Stimulated activated CD8-positive, alpha-beta memory T cell treated with anti-CD3 and anti-CD28 coated beads, Interleukin-15, amount 100 ng/mL, for 48 hours (primary cell): Measurements from ENCODE around the gene ZBTB46.

Experiments
- DNase-seq, 2 donors: peaks; one replicate each; pipeline ENCODE4 v3.0.0-alpha.2; 2020; ENCODE audit warnings: low read depth in 2 of 2

ZBTB46 gene

GRCh38 chr20:63745961-63746731, 84.9 kb downstream of the ZBTB46 start:
- no peak for DNase-seq

GRCh38 chr20:63745424-63745805, 85.6 kb downstream of the ZBTB46 start:
- no peak for DNase-seq

GRCh38 chr20:63744574-63745423, 86.3 kb downstream of the ZBTB46 start:
- no peak for DNase-seq

DNA sequence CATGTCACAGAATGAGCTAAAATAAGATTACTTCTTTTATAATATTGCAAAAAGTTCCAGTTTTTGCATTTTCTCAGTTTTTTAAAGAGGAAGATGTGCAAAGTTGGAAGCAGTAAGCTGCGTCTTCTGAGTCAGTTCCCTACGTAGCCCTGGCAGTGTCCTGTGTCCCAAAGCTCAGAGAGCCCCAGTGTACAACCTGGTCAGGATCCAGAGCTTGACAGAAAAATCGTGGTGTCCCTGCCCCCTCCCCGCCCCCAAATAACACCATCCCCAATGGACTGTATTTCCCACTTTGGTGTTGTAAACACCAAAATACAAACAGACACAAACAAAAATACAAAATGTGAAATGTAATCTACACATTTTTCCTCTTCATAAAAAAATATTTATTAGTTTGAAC, 86.9 kb downstream of the ZBTB46 start:
- DNase-seq = no peak

GRCh38 chr20:63743210-63743970, 87.7 kb downstream of the ZBTB46 start:
- no peak for DNase-seq

DNA sequence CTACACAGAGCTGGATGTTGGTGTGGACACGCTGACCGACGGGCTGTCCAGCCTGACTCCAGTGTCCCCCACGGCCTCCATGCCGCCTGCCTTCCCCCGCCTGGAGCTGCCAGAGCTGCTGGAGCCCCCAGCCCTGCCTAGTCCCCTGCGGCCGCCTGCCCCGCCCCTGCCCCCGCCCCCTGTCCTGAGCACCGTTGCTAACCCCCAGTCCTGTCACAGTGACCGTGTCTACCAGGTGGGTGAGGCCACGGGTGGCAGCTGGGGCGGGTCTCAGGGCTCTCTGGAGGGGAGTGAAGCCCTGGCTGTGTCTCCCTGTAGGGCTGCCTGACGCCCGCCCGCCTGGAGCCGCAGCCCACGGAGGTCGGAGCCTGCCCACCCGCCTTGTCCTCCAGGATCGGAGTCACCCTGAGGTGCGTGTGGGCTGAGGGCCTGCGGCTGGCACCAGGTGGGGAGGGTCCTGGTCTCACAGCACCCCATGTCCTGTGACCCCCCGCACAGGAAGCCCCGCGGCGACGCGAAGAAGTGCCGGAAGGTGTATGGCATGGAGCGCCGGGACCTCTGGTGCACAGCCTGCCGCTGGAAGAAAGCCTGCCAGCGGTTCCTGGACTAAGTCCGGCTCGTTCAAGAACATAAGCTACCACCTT, 88.6 kb downstream of the ZBTB46 start:
- no peak for DNase-seq

DNA sequence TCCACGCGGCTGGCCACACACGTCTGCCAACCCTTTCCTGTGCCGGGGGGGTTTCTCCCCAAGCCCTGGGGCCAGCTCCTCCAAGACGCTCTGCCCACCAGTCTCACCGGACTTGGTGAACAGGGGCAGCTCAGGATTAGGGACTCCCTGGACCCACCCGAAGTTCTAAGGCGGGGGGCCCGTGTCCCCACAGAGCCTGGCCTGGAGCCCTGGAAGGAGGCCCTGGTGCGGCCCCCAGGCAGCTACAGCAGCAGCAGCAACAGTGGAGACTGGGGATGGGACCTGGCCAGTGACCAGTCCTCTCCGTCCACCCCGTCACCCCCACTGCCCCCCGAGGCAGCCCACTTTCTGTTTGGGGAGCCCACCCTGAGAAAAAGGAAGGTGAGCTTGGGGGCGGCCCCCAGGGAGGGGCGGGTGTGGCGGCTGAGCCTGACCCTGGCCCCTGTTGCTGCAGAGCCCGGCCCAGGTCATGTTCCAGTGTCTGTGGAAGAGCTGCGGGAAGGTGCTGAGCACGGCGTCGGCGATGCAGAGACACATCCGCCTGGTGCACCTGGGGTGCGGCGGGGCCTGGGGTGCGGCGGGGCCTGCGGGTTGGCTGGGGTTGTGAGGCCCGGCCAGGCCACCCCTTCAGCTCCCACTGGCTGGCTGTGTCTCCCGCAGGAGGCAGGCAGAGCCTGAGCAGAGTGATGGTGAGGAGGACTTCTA, 89.2 kb downstream of the ZBTB46 start:
- no peak for DNase-seq

DNA sequence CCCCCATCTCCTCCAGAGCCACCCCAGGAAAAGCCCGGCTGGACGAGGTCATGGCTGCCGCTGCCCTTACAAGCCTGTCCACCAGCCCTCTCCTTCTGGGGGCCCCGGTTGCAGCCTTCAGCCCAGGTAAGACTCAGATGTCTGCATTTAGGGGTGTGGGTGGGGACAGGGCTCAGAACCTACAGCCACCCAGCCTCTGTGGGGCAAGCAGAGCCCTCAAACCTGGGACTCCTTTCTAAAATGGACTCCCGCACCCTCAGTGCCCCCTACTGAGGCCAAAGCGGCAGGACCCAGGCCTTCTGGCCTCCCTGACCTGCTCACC, 89.7 kb downstream of the ZBTB46 start:
- no peak for DNase-seq

GRCh38 chr20:63740627-63741353, 90.3 kb downstream of the ZBTB46 start:
- no peak for DNase-seq

DNA sequence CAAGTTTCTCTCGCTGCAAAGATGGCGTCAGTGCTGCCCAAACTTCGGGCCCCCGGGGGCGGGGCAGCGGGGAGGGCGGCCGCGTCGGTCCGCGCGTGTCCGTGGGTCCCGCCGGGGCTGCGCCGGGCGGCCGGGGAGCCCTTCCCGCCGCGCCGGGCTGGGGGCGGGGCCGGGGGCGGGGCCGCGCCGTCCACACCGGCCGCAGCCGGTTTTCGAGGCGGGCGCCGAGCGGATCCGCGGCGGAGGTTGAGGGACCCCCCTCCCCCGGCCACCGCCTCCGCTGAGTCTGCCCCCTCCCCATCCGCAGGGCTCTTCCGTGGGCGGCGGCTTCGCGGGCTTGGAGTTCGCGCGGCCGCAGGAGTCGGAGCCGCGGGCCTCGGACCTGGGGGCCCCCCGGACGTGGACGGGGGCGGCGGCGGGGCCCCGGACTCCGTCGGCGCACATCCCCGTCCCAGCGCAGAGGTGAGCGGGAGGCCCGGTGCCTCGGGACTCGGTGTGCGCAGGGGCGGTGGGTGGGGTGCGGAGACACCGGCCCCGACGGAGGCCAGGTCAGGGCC, 90.9 kb downstream of the ZBTB46 start:
- no peak for DNase-seq

DNA sequence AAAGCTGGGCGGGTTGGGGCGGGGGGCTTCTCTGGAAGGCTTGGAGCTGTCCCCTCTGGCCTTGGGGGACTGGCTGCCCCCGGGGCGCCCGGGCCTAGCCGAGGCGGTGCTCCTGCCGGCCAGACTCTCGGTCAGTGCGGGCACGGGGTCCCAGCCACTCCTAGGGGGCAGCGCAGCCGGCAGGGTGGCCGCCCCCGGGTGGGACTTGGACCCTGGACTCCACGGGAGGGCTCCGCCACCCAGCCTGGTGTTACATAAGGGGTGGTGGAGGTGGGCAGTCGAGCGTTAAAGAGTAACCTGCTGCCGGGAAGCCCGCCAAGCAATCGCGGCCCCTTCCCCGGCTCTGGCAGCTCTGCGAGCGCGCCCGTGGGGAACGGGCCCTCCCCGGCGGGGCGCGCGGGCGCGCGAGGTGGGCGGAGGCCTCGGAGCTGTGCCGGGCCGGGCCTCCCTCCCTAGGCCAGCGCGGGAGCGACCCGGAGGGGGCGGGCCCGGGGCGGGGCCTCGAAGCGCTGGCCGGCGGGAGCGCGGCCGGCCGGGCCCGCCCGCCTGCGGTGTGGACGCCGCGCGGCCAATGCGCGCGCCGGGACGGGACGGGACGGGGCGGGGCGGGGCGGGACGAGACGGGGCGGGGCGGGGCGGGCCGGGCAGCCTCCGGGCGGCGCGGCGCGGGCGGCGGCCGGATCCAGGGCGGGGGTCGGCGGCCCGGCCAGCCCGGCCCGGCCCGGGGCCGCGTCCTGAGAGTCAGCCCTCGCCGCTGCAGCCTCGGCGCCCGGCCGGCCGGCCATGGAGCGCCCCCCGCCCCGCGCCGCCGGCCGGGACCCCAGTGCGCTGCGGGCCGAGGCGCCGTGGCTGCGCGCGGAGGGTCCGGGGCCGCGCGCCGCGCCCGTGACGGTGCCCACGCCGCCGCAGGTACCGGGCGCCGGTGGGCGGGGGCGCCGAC, 91.7 kb downstream of the ZBTB46 start, which contains the start of gene SLC2A4RG:
SLC2A4RG (plus strand) TSS at position 647 of the 940 bp plus-strand sequence; CDS start at position 784, 137 bp downstream.
- peak in 1 of 2 donors; percentile 55 for DNase-seq

DNA sequence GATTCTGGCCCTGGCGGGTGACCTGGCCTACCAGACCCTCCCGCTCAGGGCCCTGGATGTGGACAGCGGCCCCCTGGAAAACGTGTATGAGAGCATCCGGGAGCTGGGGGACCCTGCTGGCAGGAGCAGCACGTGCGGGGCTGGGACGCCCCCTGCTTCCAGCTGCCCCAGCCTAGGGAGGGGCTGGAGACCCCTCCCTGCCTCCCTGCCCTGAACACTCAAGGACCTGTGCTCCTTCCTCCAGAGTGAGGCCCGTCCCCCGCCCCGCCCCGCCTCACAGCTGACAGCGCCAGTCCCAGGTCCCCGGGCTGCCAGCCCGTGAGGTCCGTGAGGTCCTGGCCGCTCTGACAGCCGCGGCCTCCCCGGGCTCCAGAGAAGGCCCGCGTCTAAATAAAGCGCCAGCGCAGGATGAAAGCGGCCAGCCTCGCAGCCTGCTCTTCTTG, 92.4 kb downstream of the ZBTB46 start:
- DNase-seq = no peak

- no peak for DNase-seq
Observed at GRCh38 chr20:63737945-63738686, 92.9 kb downstream of the ZBTB46 start.

- DNase-seq = no peak
Observed at GRCh38 chr20:63737695-63737944, 93.4 kb downstream of the ZBTB46 start.

DNA sequence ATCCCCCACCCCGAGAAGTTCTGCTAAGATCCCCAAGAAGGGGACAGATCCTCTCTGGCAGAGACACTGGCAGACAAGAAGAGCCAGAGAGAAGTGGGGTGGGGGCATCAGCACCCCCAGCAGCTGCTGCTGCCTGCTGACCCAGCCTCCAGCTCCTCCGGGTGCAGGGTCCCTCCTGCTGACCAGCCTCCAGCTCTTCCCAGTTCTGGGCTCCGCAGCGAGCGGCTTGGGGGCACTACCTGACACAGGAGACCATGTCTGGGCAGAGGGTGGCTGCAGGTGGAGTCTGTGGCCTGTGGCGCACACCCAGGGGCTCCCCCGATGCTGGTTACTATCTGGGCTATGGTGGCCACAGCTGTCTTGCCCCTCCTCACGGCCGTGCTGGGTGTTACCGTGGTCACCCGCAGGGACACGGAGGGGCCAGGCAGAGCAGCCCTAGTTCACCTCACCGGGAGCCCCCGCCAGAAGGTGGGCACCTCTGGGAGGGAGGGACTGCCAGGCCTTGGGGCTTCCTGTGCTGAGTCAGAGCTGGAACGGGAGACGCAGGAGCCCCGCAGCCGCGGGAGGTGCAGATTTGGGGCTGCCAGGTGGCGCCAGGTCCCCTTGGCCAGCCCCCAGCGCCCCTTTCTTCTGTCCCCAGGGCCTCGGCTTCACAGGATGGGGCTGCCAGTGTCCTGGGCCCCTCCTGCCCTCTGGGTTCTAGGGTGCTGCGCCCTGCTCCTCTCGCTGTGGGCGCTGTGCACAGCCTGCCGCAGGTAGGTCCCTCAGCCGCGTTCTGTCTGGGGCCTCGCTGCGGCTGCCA, 94.0 kb downstream of the ZBTB46 start:
- no peak for DNase-seq

DNA sequence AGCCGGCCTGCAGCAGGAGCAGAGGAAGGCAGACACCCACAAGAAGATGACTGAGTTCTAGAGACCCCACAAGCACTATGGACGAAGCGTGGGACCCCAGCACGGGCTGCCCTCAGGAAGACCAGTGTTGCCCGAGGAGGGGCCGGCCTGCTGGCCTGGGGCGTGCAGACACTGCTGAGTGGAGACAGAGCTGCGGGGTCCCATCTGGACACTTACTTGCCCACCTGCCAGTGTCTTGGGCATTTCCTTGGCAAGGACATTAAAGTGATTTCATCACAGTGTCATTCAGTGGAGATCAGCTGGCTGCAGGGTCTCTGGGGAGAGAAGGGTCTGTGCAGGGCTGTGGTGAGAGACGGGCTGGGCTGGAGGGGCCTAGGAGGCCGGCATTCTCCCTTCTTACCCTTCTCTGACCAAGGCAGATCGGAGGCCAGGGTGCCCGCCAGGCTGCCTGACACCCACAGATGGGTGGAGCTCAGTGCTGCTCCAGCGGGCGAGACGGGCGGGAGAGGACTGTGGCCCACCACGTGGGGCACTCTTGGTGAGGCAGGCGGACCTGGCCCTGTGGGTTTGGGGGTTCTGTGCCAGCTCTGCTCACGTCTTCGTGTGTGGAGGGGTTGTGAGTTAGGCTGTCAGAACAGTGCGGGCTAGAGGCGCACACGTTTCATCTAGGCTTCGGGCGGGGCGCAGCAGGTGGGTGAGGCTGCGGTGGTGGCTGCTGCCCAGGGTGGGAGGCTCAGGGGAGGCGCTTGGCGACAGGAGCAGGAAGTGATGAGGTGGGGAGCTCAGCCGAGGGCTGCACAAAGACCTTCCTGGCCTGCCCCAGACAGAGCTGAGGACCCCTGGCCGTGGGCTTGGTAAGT, 95.0 kb downstream of the ZBTB46 start, which contains the start of gene LIME1:
LIME1 (plus strand) TSS at position 806 of the 860 bp plus-strand sequence. CDS start 886 bp downstream, outside the sequence.
- DNase-seq = peak in 1 of 2 donors; percentile 44
